KMS-11 (cell line): ENCODE data around the gene FTCD.

Experiments used
- H2AFZ ChIP-seq: fragments of 200-600 bp; sonication (generic); 2 replicates; pipeline ENCODE4 v1.6.1; 2016; ENCODE audit warnings: antibody characterized with exemption, mixed run types, low read depth
- H3K27ac ChIP-seq: fragments of 200-600 bp; sonication (generic); 2 replicates; pipeline ENCODE4 v1.6.1; 2016; ENCODE audit warnings: mild to moderate bottlenecking, mixed run types
- H3K27me3 ChIP-seq: fragments of 200-600 bp; sonication (generic); 2 replicates; pipeline ENCODE4 v1.6.1; 2017; ENCODE audit warnings: mild to moderate bottlenecking, low read depth, mixed run types, moderate library complexity; ENCODE audit not compliant: insufficient read depth
- H3K36me3 ChIP-seq: fragments of 200-600 bp; sonication (generic); 2 replicates; pipeline ENCODE4 v1.6.1; 2017; ENCODE audit warnings: mild to moderate bottlenecking, mixed run types; ENCODE audit not compliant: insufficient read depth
- H3K4me1 ChIP-seq: fragments of 200-600 bp; sonication (generic); 2 replicates; pipeline ENCODE4 v1.6.1; 2016; ENCODE audit warnings: mild to moderate bottlenecking, low read depth, mixed run types; ENCODE audit not compliant: poor library complexity, severe bottlenecking
- H3K4me2 ChIP-seq: fragments of 200-600 bp; sonication (generic); 2 replicates; pipeline ENCODE4 v1.7.0; 2016; ENCODE audit warnings: mild to moderate bottlenecking, mixed run types
- H3K4me3 ChIP-seq: fragments of 200-600 bp; sonication (generic); IDR thresholded peaks from 2 replicates; pipeline ENCODE4 v1.6.1; 2017; ENCODE audit warnings: low read depth, low read length, mixed read lengths; ENCODE audit not compliant: insufficient read depth
- H3K79me2 ChIP-seq: fragments of 200-600 bp; sonication (generic); 2 replicates; pipeline ENCODE4 v1.6.1; 2016; ENCODE audit warnings: low read depth, mixed run types; ENCODE audit not compliant: insufficient read depth
- H3K9ac ChIP-seq: fragments of 200-600 bp; sonication (generic); 2 replicates; pipeline ENCODE4 v1.6.1; 2016; ENCODE audit warnings: mild to moderate bottlenecking, mixed run types
- H4K20me1 ChIP-seq: fragments of 200-600 bp; sonication (generic); 2 replicates; pipeline ENCODE4 v1.6.1; 2016; ENCODE audit warnings: mild to moderate bottlenecking, mixed run types; ENCODE audit not compliant: insufficient read depth
- CTCF ChIP-seq: fragments of 200-600 bp; sonication (generic); conservative IDR thresholded peaks from 2 replicates; pipeline ENCODE4 v1.6.1; 2017; ENCODE audit warnings: low read depth, mild to moderate bottlenecking, antibody characterized with exemption, low read length, moderate library complexity, mixed read lengths

FTCD gene

GRCh38 chr21:46150491-46151121 lies 4.8 kb downstream of the FTCD start:
- H3K27ac ChIP-seq = no peak overlapping the region
- H3K27me3 ChIP-seq = no peaks in the 10 kb centered on the region
- H3K4me3 ChIP-seq = no peak overlapping the region
- no peak overlapping the region for H3K4me2 ChIP-seq
- no peaks in the 10 kb centered on the region for H3K4me1 ChIP-seq
- H4K20me1 ChIP-seq = no peaks in the 10 kb centered on the region
- TF ChIP-seq CTCF = no peak
- H3K36me3 ChIP-seq = no peaks in the 10 kb centered on the region
- H2AFZ ChIP-seq = no peak overlapping the region
- no peak overlapping the region for H3K9ac ChIP-seq
- H3K79me2 ChIP-seq = no peaks in the 10 kb centered on the region

- Histone ChIP-seq H2AFZ (no peak overlapping the region), H3K27ac (no peak overlapping the region), H3K9ac (no peak overlapping the region), H3K4me2 (no peak overlapping the region), H3K4me1 (no peaks in the 10 kb centered on the region), H3K79me2 (no peaks in the 10 kb centered on the region), H3K27me3 (no peaks in the 10 kb centered on the region), H3K36me3 (no peaks in the 10 kb centered on the region), H3K4me3 (no peak overlapping the region), H4K20me1 (no peaks in the 10 kb centered on the region)
- no peak for TF ChIP-seq CTCF
These were observed 5.3 kb downstream of the FTCD start for GRCh38 chr21:46150073-46150472.

- no peaks in the 10 kb centered on the region for H3K36me3 ChIP-seq
- H3K4me1 ChIP-seq = no peaks in the 10 kb centered on the region
- H3K4me2 ChIP-seq = no peak overlapping the region
- no peaks in the 10 kb centered on the region for H3K27me3 ChIP-seq
- H3K27ac ChIP-seq = no peak overlapping the region
- H2AFZ ChIP-seq = no peak overlapping the region
- no peak overlapping the region for H3K4me3 ChIP-seq
- TF ChIP-seq CTCF = no peak
- no peak overlapping the region for H3K9ac ChIP-seq
- no peaks in the 10 kb centered on the region for H3K79me2 ChIP-seq
- H4K20me1 ChIP-seq = no peaks in the 10 kb centered on the region
These were observed 6.0 kb downstream of the FTCD start for GRCh38 chr21:46149205-46149901.

- no peak overlapping the region for H2AFZ ChIP-seq
- H3K4me1 ChIP-seq = peaks cover 3% of the 10 kb centered on the region
- no peak for TF ChIP-seq CTCF
- H3K4me3 ChIP-seq = no peak overlapping the region
- H3K27me3 ChIP-seq = no peaks in the 10 kb centered on the region
- no peak overlapping the region for H3K4me2 ChIP-seq
- no peaks in the 10 kb centered on the region for H4K20me1 ChIP-seq
- H3K36me3 ChIP-seq = no peaks in the 10 kb centered on the region
- no peak overlapping the region for H3K9ac ChIP-seq
- no peak overlapping the region for H3K27ac ChIP-seq
- H3K79me2 ChIP-seq = no peaks in the 10 kb centered on the region
These were observed 7.3 kb downstream of the FTCD start for GRCh38 chr21:46148106-46148505.
